ENCODE measurements around the gene STX10.

DNA sequence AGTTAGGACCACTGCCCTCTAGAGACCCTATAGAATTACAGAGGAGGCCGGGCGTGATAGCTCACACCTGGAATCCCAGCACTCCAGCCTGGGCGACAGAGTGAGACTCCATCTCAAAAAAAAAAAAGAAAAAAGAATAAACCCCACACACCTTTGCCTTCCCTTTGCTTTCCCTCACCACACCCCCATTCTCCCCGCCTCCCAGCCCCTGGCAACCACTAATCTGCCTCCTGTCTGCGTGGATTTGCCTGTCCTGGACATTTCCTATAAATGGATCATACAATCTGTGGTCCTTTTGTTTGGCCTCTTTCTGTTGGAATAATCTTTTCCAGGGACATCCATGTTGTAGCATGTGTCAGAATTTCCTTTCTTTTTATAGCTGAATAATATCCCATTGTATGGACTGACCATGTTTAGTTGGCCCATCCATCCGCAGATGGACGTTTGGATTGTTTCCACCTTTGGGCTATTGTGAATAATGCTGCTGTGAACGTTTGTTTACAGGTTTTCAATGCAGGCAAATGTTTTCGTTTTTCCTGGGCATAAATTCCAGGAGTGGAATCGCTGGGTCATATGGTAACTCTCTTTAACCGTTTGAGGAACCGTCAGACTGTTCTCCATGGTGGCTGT lies 16.8 kb downstream of the STX10 start:
- TF ChIP-seq, protein P1, sequence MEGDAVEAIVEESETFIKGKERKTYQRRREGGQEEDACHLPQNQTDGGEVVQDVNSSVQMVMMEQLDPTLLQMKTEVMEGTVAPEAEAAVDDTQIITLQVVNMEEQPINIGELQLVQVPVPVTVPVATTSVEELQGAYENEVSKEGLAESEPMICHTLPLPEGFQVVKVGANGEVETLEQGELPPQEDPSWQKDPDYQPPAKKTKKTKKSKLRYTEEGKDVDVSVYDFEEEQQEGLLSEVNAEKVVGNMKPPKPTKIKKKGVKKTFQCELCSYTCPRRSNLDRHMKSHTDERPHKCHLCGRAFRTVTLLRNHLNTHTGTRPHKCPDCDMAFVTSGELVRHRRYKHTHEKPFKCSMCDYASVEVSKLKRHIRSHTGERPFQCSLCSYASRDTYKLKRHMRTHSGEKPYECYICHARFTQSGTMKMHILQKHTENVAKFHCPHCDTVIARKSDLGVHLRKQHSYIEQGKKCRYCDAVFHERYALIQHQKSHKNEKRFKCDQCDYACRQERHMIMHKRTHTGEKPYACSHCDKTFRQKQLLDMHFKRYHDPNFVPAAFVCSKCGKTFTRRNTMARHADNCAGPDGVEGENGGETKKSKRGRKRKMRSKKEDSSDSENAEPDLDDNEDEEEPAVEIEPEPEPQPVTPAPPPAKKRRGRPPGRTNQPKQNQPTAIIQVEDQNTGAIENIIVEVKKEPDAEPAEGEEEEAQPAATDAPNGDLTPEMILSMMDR (conservative IDR thresholded peaks at IDR 0.05; ENCODE audit: low read length) = no peak
- TF ChIP-seq EZH2phosphoT487 (IDR thresholded peaks at IDR 0.05; ENCODE audit: borderline replicate concordance, low read depth, low read length) = no peak

Measured in OCI-LY7 (cell line).